HPDE6-E6E7 (cell line): ENCODE results near the gene TREML2.
"Not testable (repeated sequence)": the region's sequence is repeated elsewhere in the genome, so short reads cannot be mapped to it uniquely, and the experiment has no call there.

Experiments used
- DNase-seq: peaks from one replicate; pipeline ENCODE4 v3.0.0; 2011; ENCODE audit warnings: missing footprints; ENCODE audit errors: extremely low spot score

TREML2 gene

DNA sequence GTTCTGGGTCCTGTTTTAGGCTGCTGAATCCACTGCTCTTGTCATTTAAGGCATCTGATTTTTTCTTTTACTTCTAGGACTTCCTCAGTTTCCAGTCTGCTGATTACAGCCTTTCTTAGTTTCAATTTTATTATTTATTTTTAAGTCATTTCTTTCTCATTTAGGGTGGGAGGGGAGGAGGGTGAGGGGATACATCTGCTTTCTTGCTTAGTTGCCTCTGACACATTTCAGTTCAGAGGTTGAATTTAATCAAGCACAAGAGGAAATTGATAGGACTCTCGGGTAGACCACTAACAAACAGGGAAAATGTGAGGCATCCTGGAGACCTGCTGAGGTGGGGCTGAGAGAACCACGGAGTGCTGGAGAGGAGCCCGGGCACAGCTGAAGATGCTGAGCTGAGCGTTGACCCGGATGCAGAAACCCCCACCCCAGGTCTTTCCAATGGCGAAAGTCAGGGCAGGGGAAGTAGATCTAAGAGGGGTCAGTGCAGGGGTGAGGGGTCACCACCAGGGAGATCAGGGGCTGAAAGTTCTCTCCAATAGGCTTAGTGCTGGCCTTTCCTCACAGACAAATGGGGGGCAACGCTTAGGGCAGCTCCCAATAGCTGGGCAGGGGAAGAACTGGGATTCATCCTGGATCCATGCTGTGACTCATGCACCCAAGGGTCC lies 7.6 kb upstream of the TREML2 start:
- DNase-seq = no peak

DNA sequence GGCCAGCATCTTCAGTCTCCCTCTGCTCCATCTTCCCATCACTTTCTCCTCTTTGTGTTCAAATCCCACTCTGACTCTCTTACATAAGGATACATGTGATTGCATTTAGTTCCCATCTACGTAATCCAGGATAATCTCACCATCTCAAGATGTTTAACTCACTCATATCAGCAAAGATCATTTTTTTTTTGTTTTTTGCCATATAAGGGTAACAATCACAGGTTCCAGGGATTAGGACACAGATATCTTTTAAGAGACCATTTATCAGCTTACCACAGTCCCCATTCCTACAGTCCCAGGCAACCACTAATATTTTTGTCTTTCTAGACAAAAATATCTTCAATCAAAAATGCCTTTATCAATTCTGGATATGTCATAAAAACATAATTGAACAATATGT lies 3.2 kb upstream of the TREML2 start:
- DNase-seq = no peak

DNA sequence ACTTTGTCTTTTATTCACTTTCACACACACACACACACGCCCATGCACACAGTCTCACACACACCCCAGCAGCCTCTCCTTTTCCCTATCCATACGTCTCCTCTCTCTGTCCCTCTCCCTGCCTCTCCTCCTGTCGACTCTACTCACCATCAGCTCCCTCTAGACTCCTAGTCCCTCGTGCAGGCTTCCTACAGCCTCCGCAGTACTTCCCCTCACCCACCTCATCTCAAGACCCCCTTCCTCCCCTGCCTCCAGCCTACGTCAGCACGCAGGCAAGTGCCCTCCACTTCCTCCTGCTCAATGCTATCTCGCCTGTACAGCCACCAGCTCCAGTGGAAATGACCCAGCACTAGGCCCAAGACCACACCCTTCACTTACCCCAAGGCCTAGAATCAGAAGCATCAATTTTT lies 820 bp upstream of the TREML2 start:
- no peak for DNase-seq

DNA sequence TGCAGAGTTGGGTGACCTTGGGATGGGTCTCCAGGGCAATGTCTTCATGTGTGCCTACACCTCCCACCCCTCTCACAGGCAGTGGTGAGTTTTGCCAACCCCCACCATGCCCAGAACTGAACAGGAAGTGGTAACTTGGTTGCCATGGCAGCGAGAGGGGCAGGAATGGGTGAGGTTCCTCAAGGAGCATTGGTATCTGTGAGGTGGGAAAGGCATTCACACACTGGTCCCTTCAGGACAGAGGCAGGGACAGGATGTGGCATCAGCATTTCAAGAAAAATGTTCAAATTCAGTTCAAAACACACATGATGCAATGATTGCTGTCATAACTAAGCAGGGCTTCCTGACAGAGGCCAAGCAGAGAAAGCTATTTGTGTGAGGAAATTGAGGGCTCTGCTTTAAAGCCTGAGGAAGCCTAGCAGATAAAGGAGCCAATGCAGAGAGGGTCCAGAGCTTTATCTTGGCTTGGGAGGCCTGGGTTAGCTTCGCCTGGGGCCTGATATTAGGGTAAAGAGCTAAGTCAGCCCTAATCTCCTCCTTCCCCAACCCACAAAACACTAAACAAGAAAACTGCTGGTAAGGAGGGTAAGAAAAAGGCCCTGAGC lies 551 bp downstream of the TREML2 start:
- DNase-seq = no peak

DNA sequence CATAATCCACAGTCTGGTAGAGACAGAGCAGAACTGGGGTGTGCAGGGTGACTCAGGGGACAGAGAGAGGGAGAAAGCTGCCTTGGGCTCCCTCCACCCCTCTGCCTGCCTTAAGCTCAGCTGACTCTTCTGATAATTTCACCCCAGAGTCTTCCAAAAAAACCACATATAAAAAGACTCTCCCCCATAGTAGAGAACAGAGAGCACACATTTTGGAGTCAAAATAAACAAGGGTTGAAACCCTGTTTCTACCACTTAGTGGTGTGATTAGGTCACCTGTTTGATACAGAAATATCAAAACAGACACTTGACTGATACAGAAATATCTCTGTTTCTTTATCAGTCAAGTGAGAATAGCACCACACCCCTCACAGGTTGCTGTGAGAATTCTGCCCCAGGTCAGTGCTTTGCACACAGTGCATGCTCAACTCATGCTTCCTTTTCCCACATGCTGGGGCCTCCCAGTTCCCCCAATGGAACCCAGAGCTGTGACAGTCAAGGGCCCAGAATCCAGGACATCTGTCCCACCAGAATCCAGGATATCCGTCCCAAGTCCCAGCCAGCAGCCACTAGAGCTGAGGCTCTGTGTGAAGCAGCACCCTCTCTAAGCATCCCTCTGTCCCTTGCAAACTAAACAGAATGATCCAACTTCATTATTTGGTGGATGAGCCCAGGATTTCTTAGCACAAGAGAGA lies 1.2 kb downstream of the TREML2 start:
- no peak for DNase-seq

DNA sequence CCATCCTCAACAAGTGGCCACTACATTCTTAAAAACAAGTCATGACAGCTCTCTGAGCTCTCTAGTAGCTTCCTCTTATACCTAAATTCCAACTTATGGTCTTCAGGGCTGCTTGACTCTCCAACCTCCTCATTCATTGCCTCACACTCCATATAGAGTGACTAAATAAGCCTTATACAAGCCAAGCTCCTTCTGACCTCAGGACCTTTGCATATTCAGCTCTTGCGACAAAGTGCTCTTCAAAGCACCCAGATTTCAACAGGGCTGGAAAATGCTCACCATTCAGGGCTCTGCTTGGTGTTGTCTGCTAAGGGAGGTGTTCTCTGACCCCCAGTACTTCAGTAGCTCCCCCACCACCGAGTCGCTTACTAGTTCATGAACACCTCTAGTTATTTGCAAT lies 3.7 kb downstream of the TREML2 start:
- no peak for DNase-seq

DNA sequence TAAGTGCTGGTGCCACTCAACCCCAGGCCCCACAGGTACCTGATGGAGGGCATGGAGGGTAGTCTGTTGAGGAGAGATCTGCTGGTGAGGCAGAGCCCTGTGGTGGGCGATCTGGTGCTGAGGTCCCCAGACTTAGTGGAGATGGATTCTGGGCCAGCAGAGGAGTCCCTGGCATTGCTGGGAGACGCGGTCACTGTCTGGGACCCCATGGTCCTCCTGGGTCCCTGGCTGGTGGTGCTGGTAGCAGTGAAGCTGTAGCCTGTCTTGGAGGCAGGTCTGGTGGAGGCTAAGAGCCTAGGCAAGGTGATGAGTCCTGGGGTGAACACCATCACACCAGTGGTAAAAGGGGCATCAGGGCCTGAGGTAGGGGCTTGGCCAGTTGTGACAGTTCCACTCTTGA lies 6.6 kb downstream of the TREML2 start:
- DNase-seq = no peak

DNA sequence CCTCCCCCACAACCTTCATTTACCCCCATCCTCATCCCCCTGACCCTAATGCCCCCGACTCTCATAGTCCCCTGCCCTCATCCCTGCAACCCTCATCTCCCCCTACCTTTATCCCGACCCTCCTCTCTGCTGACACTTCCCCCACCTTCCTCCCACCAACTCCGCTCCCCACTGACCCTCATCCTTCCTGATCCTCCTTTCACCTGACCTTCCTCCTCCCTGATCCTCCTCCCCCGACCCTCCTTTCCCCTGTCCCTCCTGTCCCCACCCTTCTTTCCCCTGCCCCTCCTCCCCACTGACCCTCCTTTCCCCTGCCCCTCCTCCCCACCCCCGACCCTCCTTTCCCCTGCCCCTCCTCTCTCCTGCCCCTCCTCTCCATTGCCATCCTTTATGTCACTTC lies 7.1 kb downstream of the TREML2 start:
- no peak for DNase-seq

DNA sequence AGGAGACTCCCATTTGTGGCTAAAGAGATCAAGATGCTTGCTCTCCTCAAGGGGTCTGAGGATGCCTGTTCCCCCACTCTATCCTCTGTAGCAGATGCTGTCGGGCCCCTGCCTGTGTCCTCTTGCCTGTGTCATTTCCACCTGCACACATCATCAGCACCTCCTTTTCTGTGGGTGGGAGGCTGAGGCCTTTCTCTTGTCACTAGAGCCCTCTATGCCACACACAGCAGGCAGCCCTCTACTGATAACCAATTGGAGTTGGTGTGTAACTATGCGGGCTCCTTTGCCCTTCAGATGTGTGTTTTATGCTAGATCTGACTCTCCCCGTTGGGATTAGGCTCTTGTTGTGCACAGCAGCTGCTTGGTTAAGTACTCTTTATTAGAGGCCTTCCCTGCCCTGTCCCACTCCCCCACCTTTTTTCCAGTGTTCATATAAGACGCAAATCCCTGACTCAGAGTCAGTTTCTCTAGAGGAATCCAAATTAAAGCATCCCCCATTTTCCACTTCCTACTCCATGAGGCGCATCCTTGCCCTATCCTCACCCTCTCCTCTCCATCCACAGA lies 7.7 kb downstream of the TREML2 start:
- DNase-seq = no peak

DNA sequence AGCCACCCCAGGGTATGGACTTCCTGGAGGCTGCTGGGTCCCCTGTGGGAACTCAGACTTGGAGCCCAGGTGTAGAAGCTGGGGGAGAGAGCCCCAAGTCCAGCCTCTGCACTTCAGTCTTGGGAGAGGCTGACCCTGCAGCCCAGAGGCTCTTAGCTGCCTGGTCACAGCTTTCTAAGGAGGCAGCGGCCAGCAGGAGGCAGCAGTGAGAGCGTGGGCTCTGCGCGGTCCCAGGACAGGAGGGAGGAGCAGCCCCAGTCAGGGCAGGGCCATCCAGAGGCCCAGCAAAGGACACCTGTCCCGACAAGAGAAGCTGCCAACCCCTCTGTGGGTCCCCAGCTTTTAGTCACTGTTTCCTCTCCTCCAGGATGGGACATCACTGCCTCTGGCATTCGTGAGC lies 9.4 kb downstream of the TREML2 start:
- DNase-seq = no peak

DNA sequence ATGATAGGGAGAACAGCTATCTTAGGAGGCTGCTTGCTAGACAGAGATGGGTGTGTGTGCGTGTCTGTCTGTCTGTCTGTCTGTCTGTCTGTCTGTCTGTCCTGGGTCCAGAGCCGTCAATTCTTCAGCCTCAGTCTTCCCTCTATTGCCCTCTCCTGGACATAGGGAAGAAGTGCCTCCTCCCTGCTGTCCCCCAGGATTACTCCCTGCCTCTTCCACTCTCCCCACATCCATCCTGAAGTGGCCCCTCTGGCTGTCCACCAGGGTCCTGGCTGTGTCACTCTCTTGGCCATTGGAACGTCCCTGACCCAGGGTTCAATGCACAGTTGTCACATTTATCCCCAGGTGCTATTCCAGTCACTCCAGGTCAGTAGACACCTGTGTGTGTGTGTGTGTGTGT lies 10.2 kb downstream of the TREML2 start:
- no peak for DNase-seq

DNA sequence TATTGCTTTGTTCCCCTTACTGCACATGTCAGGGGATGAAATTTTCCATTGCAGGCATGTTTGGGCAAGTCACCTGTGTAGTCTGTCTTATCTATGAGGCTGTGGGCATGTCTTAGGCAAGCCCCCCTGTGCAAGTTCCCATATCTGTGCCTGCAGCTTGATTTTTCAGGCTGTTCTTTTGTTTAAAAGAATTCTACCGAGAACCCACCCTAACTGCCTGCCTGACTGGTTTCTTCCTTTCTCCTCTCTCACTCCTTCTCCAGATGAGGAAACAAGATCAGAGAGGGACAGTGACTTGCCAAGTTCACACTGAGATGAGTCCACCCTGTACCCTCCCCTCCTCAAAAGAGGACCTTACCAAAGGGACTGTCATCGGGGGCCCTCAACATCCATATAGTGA lies 11.0 kb downstream of the TREML2 start:
- DNase-seq = no peak

DNA sequence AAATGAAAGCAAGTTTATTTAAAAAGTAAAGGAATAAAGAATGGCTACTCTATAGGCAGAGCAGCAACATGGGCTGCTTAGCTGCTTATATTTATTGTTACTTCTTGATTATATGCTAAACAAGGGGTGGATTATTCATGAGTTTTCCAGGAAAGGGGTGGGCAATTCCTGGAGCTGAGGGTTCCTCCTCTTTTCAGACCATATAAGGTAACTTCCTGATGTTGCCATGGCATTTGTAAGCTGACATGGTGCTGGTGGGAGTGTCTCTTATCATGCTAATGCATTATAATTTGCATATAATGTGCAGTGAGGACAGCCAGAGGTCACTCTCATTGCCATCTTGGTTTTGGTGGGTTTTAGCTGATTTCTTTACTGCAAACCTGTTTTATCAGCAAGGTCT lies 11.9 kb downstream of the TREML2 start:
- DNase-seq = not testable (repeated sequence)

DNA sequence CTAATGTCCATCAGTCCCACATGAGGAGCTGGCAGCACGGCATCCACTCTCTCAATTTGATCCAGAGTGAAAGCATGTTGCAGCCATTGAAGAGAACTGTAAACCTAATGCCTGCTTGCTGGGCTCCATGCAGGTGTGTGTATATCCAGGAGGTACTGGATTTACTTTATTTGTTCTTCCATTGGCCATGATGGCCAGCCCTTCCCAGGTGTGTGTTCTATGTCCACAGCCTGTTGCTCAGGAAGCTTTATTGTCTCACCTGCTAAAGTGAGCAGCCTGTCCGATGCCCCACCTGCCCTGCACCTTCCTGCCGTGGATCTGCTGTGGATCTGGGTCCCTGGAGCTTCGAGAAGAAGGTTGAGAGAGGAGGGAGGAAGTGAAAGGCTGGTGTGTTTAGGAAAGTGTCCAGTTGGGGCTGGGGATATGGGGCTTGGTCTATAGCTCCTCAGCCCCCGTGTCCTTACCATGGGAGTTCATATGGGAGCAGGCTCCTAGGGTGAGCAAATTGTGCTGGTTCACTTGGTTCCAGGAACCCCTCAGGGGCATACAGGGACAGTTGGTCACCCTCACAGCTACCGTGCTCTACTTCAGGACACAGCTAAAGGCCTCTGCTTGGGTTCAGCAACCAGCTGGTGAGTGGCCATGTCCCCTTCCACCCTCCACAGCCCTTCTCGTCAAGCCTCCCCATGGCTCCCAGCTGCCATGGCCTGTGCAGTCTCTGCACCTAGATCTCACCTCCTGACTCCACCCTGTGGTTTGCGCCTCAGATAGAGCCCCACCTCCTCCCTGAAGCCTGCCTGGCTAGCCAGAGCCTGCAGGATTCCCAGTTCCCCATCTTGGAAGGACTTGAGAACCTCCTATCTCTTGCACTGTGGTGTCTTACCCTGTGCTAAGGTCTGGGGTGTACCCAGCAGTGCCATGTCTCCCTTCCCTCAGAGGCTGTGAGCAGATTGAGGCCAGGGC lies 12.7 kb downstream of the TREML2 start:
- DNase-seq = no peak

DNA sequence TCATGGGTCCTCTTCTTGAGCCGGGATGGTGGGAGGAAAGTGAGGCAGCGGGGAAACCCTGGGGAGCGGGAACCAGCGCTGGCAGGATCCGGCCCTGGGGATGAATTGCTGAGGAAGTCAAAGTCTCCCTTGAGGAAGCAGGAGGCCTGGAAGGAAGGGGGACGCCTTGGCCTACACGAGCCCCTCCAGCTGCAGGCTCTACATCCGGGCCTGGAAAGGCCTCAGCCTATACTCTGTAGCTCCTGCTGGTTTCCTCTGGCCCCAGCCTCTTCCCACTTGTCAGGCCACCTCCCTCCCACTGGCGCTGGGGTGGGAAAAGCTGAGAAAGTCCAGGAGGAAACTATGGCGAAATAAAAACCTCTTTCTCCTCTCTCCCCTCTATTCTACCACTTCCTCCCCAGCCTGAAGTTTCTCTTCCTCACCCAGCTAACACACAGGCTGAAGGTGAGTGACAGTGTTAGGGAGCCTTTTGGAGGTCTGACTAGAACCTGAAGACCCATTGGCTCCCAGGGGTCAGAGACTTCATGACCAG lies 14.9 kb downstream of the TREML2 start:
- DNase-seq = no peak

DNA sequence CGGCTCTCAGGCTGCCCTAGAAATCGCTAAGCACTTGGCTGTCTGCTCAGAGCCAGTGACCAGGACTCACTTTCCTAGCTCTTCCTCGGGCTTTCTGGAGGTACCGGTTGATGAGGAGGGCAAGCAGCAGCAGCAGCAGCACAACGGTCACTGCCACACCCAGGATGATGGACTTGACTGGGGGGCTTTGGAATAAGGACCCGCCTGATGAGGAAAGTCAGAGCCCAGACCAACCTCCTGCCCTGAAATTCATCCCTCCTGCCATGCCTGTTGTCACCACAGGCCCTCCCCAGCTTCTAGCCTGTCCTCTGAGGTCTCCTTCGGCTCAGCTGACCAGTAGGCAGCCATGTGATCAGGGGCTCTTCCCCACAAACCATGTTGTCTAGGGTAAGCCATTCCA lies 16.2 kb downstream of the TREML2 start:
- no peak for DNase-seq

DNA sequence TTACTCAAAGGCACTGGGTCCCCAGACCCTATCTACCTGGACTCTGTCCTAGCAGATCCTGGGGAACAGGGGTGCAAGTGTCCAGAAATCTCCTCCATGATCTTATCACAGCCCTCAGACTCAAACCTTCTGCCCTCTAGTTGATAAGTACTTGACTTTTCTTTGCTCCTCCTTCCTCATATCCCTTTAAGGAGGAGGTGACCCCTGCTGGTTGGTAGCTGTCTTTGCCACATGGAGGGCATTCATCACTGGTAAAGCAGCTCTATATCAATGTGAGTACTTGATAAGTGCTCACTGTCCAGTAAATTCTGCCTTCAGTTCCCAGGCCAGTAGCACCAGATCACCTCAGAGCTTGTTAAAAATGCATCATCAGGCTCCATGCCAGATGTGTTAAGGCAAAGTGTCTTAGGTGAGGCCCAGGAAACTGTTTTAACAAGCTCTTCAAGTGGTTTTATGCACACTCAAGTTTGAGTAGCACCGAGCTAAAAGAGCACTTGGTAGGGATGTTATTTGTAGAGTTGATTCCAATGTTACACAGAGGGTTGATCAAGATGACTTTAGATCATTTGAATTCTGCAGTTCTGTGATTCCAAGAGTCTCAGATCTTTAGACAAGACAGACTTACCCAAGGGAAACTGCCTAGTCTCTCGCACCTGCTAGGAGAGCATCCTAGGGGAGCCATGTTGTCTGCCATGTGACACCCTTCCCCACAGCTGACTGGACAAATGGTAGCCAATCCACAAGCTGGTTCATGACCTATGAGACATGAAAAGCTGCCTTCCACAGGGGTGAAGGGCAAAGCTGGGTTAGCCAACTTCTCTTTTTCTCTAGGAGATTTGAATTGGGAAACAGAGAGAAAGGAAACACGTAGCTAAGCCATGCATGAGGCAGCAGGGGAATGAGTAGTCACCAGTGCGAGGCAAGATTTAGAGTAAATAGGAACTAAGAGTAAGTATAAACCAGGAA lies 18.6 kb downstream of the TREML2 start:
- peak; percentile 61 for DNase-seq

DNA sequence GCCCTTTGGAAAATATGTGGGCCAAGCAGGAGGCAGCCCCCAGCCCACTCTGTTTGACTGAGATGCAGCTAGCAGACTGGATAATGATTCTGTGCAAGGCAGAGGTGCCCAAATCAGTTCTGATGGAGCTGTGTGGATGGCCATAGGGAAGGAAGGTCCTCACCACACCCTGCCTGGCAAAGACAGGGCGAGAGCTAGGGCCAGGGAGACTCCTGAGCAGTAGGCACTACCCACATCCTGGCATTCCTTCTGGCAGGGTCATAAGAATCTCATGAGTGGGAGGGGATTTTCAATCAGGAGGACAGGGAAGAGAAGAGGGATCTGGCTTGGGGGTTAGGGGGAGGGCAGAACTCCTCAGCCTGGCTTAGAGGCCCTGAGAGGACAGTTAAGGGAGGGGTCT lies 19.4 kb downstream of the TREML2 start:
- DNase-seq = no peak

DNA sequence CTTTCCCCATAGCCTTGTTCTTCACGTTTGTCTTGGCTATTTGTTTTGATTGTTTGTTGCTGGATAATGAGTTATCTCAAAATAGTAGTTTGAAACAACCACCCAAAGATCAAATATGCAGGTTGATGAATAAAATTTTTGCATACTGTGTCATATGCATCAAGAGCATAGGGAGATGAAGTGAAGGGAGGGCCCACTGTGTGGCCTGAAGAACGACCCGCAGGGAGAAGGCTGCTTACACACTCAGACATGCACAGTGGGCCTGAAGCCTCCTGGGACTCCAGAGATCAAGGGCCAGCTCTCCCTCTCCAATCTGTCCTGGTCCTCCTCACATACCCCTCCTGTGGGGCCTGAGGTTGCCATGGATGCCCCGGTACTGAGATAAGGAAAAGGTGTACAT lies 21.8 kb downstream of the TREML2 start:
- no peak for DNase-seq

DNA sequence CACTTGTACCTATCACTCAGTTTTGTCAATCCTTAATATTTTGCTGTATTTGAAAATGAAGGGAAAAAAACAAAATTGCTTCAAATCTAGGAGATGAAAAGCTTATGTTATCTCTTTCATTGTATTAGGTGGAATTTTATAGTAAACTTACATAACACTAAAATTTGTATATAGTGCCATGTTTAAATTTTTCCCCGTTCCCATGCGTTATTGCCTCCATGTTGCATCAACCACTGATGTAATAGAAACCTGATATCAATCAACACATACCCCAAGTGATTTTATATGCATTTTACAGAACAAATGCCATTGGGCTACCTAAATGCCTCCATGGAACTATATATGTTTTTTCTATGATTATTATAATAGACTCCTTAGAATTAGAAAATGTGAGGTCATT lies 23.3 kb downstream of the TREML2 start:
- no peak for DNase-seq
